A549 (cell line): ENCODE results near the gene ZDHHC17.

Source experiments
- CTCF ChIP-seq: fragments of >200 bp; sonication (Bioruptor Twin); formaldehyde crosslinking; IDR thresholded peaks from 3 replicates; pipeline ENCODE4 v1.5.1; 2016
- EP300 ChIP-seq, 2 experiments: fragments of >200 bp; sonication (Bioruptor Twin); formaldehyde crosslinking; IDR thresholded peaks; 2 replicates in 1 of 2; 3 replicates in 1 of 2; pipeline ENCODE4 v1.6.1; 2016 to 2017
- ESRRA ChIP-seq: fragments of 150-350 bp; IDR thresholded peaks from 2 replicates; pipeline ENCODE4 v1.6.1; 2014; ENCODE audit warnings: mild to moderate bottlenecking, low read length, borderline replicate concordance
- HOXB5 ChIP-seq: fragments of 250-450 bp; sonication (Bioruptor Pico); IDR thresholded peaks from 2 replicates; pipeline ENCODE4 v1.5.0; 2020; ENCODE audit warnings: mild to moderate bottlenecking, moderate library complexity
- MAX ChIP-seq: IDR thresholded peaks from 2 replicates; pipeline ENCODE4 v1.6.1; 2012
- NFE2L2 ChIP-seq: fragments of 150-350 bp; conservative IDR thresholded peaks from 2 replicates; pipeline ENCODE4 v1.6.1; 2014; ENCODE audit warnings: low read length
- POLR2A ChIP-seq: IDR thresholded peaks from 2 replicates; pipeline ENCODE4 v1.6.1; 2012; ENCODE audit warnings: mild to moderate bottlenecking, low read length
- REST ChIP-seq: fragments of 200-600 bp; sonication (generic); IDR thresholded peaks from 2 replicates; pipeline ENCODE4 v1.6.1; 2016; ENCODE audit warnings: antibody characterized with exemption, mild to moderate bottlenecking, moderate library complexity
- RFX5 ChIP-seq: fragments of 450-650 bp; IDR thresholded peaks from 2 replicates; pipeline ENCODE4 v1.7.1; 2014; ENCODE audit warnings: antibody characterized with exemption, mild to moderate bottlenecking, moderate library complexity
- RNF2 ChIP-seq: fragments of 200-600 bp; sonication (generic); IDR thresholded peaks from 2 replicates; pipeline ENCODE4 v1.6.1; 2016; ENCODE audit warnings: low read depth, mild to moderate bottlenecking, antibody characterized with exemption, moderate library complexity, borderline replicate concordance
- SMC3 ChIP-seq: fragments of >200 bp; sonication (Bioruptor Twin); formaldehyde crosslinking; IDR thresholded peaks from 3 replicates; pipeline ENCODE4 v1.6.1; 2018; ENCODE audit warnings: inconsistent platforms

- TF ChIP-seq NFE2L2 = no peak
- no peak for TF ChIP-seq ESRRA
- no peak for TF ChIP-seq REST
- no peak for TF ChIP-seq RFX5
- TF ChIP-seq POLR2A = no peak
- no peak for TF ChIP-seq SMC3
- no peak for TF ChIP-seq CTCF
- TF ChIP-seq HOXB5 (CRISPR knock-in tag) = no peak
- no peak for TF ChIP-seq MAX
- no peak for TF ChIP-seq EP300 (IDR thresholded peaks at IDR 0.05)
- no peak for TF ChIP-seq RNF2
Measured at GRCh38 chr12:76747245-76747644, 16.7 kb upstream of the ZDHHC17 start.
